Coronary artery (tissue), 2 donors: ENCODE measurements around the gene NKD1.

Experiments used
- DNase-seq: peaks from one replicate; pipeline ENCODE4 v3.0.0-alpha.2; 2017; ENCODE audit warnings: low spot score
- H3K27ac ChIP-seq, 2 donors: fragments of 200-600 bp; sonication (generic); one replicate each; pipeline ENCODE4 v1.5.1; 2016 to 2019
- H3K4me3 ChIP-seq: fragments of 200-600 bp; sonication (generic); 2 replicates; pipeline ENCODE4 v1.5.1; 2016; ENCODE audit warnings: mild to moderate bottlenecking, moderate library complexity
- CTCF ChIP-seq: fragments of 200-600 bp; sonication (generic); IDR thresholded peaks from one replicate; pipeline ENCODE4 v1.5.1; 2019; ENCODE audit warnings: antibody characterized with exemption

NKD1 gene

GRCh38 chr16:50546125-50546524, 2.1 kb upstream of the NKD1 start:
- no peak overlapping the region for H3K27ac ChIP-seq
- no peak for TF ChIP-seq CTCF

GRCh38 chr16:50547340-50548124, 664 bp upstream of the NKD1 start:
- no peak for DNase-seq
- H3K4me3 ChIP-seq = peak overlapping the region; percentile 89
- peak overlapping the region in 1 of 2 donors; percentile 77 for H3K27ac ChIP-seq
- no peak for TF ChIP-seq CTCF

More at GRCh38 chr16:50546125-50546524, 2.1 kb upstream of the NKD1 start:
- DNase-seq = no peak
- no peak overlapping the region for H3K4me3 ChIP-seq

- DNase-seq = no peak
- Histone ChIP-seq H3K4me3 (peak overlapping the region; percentile 89), H3K27ac (peak overlapping the region; percentile 60 to 77)
- no peak for TF ChIP-seq CTCF
Observed at GRCh38 chr16:50548909-50549560, 839 bp downstream of the NKD1 start.

GRCh38 chr16:50549561-50549915, 1.3 kb downstream of the NKD1 start:
- no peak for DNase-seq
- H3K27ac ChIP-seq = peak overlapping the region; percentile 60 to 77
- TF ChIP-seq CTCF = no peak
- H3K4me3 ChIP-seq = peak overlapping the region; percentile 89

GRCh38 chr16:50550035-50550434, 1.8 kb downstream of the NKD1 start:
- DNase-seq = no peak
- no peak for TF ChIP-seq CTCF
- Histone ChIP-seq H3K27ac (peak overlapping the region; percentile 3 to 77), H3K4me3 (peak overlapping the region; percentile 89)

- no peak for TF ChIP-seq CTCF
Observed at GRCh38 chr16:50550866-50551641, 2.9 kb downstream of the NKD1 start.

More at GRCh38 chr16:50550866-50551641, 2.9 kb downstream of the NKD1 start:
- H3K4me3 ChIP-seq = peak overlapping the region; percentile 89
- no peak for DNase-seq
- H3K27ac ChIP-seq = no peak overlapping the region
